Body of pancreas (tissue), 4 donors: ENCODE data around the gene ACTG2. TPM values are rescaled to one million over a fixed set of nuclear protein-coding genes. Genes with fewer than 3 reads are reported as not detected.

Experiments
- ATAC-seq: fragments of 150-250 bp; one replicate; pipeline ENCODE4 v1.9.1; 2016
- DNase-seq, 4 donors: peaks; one replicate each; pipeline ENCODE4 v3.0.0-alpha.2; 2019
- H3K27ac ChIP-seq, 4 donors: fragments of 200-600 bp; sonication (generic); 1 replicate in 3 of 4; 2 replicates in 1 of 4; pipeline versions ENCODE4 v1.5.1 to v1.6.1; 2016 to 2019; ENCODE audit warnings: mild to moderate bottlenecking in 1 of 4, mixed read lengths in 1 of 4, moderate library complexity in 1 of 4
- H3K27me3 ChIP-seq, 2 donors: fragments of 200-600 bp; sonication (generic); one replicate each; pipeline ENCODE4 v1.6.0; 2016; ENCODE audit warnings: mild to moderate bottlenecking in 1 of 2
- H3K36me3 ChIP-seq, 2 donors: fragments of 200-600 bp; sonication (generic); replicated peaks in 1 of 2; 2 replicates each; pipeline ENCODE4 v1.5.1; 2016; ENCODE audit warnings: low read depth in 2 of 2; ENCODE audit not compliant: insufficient read depth in 1 of 2
- H3K4me1 ChIP-seq: fragments of 200-600 bp; sonication (generic); one replicate; pipeline ENCODE4 v1.6.0; 2016
- H3K4me3 ChIP-seq, 2 donors: fragments of 200-600 bp; sonication (generic); 1 replicate in 1 of 2; 2 replicates in 1 of 2; pipeline ENCODE4 v1.5.1; 2016 to 2019
- H3K9me3 ChIP-seq, 3 donors: fragments of 200-600 bp; sonication (generic); 1 replicate in 2 of 3; 2 replicates in 1 of 3; pipeline ENCODE4 v1.5.1; 2016
- CTCF ChIP-seq, 7 experiments: fragments of 450-650 bp in 4 of 7; fragments of 200-600 bp in 3 of 7; sonication (generic) in 3 of 7; IDR thresholded peaks; one replicate each; pipeline ENCODE4 v1.5.1; 2016 to 2019; ENCODE audit warnings: antibody characterized with exemption in 7 of 7
- POLR2A ChIP-seq, 3 donors: fragments of 450-650 bp; IDR thresholded peaks; one replicate each; pipeline ENCODE4 v1.6.1; 2016; ENCODE audit warnings: antibody characterized with exemption in 3 of 3, mild to moderate bottlenecking in 2 of 3
- WGBS, 2 donors: methylation state at CpG; one replicate each; pipeline ENCODE4 v1.1.5; 2017; 5-methylcytosine and 5-hydroxymethylcytosine counted together
- intact Hi-C: fragments of 100-400 bp; cut with DNase I; formaldehyde crosslinking; loops from one replicate; pipeline ENCODE4 v1.15.1; 2023
- total RNA-seq, 2 donors: library from RNA; depleted of rRNA; stranded (reverse); fragments of >200 nt; gene quantifications; one replicate each; pipeline ENCODE4 v1.1.0, GENCODE V29; 2016

Gene ACTG2
- total RNA-seq, 2 donors from 2014 or later: 0.52 to 1.3 TPM

GRCh38 chr2:73916666-73917065, 23.9 kb downstream of the ACTG2 start:
- intact Hi-C loops: no loop called here
- Histone ChIP-seq H3K27ac (no peak overlapping the region), H3K36me3 (no peaks in the 10 kb centered on the region)

GRCh38 chr2:73917296-73917695, 24.5 kb downstream of the ACTG2 start:
- H3K27ac ChIP-seq: no peak overlapping the region
- H3K4me1 ChIP-seq: no peaks in the 10 kb centered on the region
- no peaks in the 10 kb centered on the region for H3K27me3 ChIP-seq
- H3K9me3 ChIP-seq: no peaks in the 10 kb centered on the region
- no peak for ATAC-seq
- H3K36me3 ChIP-seq: no peaks in the 10 kb centered on the region
- H3K4me3 ChIP-seq: no peak overlapping the region
- 43 to 50% methylated on average over 2 of the region's 2 CpGs for WGBS, 2 donors
- DNase-seq: no peak
- no peak for TF ChIP-seq CTCF (IDR thresholded peaks at IDR 0.05)
- TF ChIP-seq POLR2A (IDR thresholded peaks at IDR 0.05): no peak
- intact Hi-C loops: no loop called here

More at GRCh38 chr2:73916666-73917065, 23.9 kb downstream of the ACTG2 start:
- H3K4me3 ChIP-seq: no peak overlapping the region
- ATAC-seq: no peak
- TF ChIP-seq POLR2A (IDR thresholded peaks at IDR 0.05): no peak
- no peak for TF ChIP-seq CTCF (IDR thresholded peaks at IDR 0.05)
- H3K9me3 ChIP-seq: no peaks in the 10 kb centered on the region
- no peak for DNase-seq
- no peaks in the 10 kb centered on the region for H3K27me3 ChIP-seq
- H3K4me1 ChIP-seq: no peaks in the 10 kb centered on the region
- WGBS, 2 donors: 35 to 36% methylated on average over 2 of the region's 2 CpGs

GRCh38 chr2:73917696-73918207, 24.9 kb downstream of the ACTG2 start:
- H3K27ac ChIP-seq: no peak overlapping the region
- no peaks in the 10 kb centered on the region for H3K9me3 ChIP-seq
- H3K27me3 ChIP-seq: no peaks in the 10 kb centered on the region
- no peak overlapping the region for H3K4me3 ChIP-seq
- H3K36me3 ChIP-seq: no peaks in the 10 kb centered on the region
- TF ChIP-seq CTCF (IDR thresholded peaks at IDR 0.05) (no peak), POLR2A (IDR thresholded peaks at IDR 0.05) (no peak)
- intact Hi-C loops: no loop called here
- ATAC-seq (no peak), DNase-seq (no peak)
- WGBS, 2 donors: 82 to 89% methylated on average over 3 to 4 of the region's 4 CpGs
- H3K4me1 ChIP-seq: no peaks in the 10 kb centered on the region

- Histone ChIP-seq H3K27me3 (no peaks in the 10 kb centered on the region), H3K9me3 (no peaks in the 10 kb centered on the region), H3K27ac (no peak overlapping the region), H3K4me1 (no peaks in the 10 kb centered on the region), H3K36me3 (no peaks in the 10 kb centered on the region), H3K4me3 (no peak overlapping the region)
- TF ChIP-seq POLR2A (IDR thresholded peaks at IDR 0.05) (no peak), CTCF (IDR thresholded peaks at IDR 0.05) (no peak)
- intact Hi-C loops: no loop called here
- no peak for DNase-seq
- WGBS, 2 donors: 68 to 74% methylated on average over 3 of the region's 3 CpGs
- no peak for ATAC-seq
These were observed 26.0 kb downstream of the ACTG2 start for GRCh38 chr2:73918856-73919255.

GRCh38 chr2:73919596-73920228, 26.9 kb downstream of the ACTG2 start:
- DNase-seq: no peak
- ATAC-seq: no peak
- H3K36me3 ChIP-seq: no peaks in the 10 kb centered on the region
- whole genome bisulfite sequencing, 2 donors: 69 to 79% methylated on average over 7 of the region's 7 CpGs
- H3K9me3 ChIP-seq: no peaks in the 10 kb centered on the region
- no peak for TF ChIP-seq CTCF (IDR thresholded peaks at IDR 0.05)
- TF ChIP-seq POLR2A (IDR thresholded peaks at IDR 0.05): no peak
- intact Hi-C loops: no loop called here
- no peaks in the 10 kb centered on the region for H3K27me3 ChIP-seq
- H3K4me3 ChIP-seq: no peak overlapping the region
- H3K4me1 ChIP-seq: no peaks in the 10 kb centered on the region
- H3K27ac ChIP-seq: no peak overlapping the region
